Fibroblast of lung (primary cell): ENCODE data around the gene RIMS4.

Experiments used
- EZH2 ChIP-seq: IDR thresholded peaks from 2 replicates; pipeline ENCODE4 v1.5.1; 2012; ENCODE audit warnings: low read length, control low read depth, mild to moderate bottlenecking; ENCODE audit errors: missing control alignments
- TF ChIP-seq, protein P1 (sequence below), 2 donors: IDR thresholded peaks in 1 of 2; conservative IDR thresholded peaks in 1 of 2; 1 replicate in 1 of 2; 2 replicates in 1 of 2; pipeline ENCODE4 v1.5.1; 2011 to 2012; ENCODE audit warnings: low read length in 2 of 2, control low read depth in 1 of 2, inconsistent platforms in 1 of 2, low read depth in 1 of 2, mild to moderate bottlenecking in 1 of 2

- TF ChIP-seq, protein P1, sequence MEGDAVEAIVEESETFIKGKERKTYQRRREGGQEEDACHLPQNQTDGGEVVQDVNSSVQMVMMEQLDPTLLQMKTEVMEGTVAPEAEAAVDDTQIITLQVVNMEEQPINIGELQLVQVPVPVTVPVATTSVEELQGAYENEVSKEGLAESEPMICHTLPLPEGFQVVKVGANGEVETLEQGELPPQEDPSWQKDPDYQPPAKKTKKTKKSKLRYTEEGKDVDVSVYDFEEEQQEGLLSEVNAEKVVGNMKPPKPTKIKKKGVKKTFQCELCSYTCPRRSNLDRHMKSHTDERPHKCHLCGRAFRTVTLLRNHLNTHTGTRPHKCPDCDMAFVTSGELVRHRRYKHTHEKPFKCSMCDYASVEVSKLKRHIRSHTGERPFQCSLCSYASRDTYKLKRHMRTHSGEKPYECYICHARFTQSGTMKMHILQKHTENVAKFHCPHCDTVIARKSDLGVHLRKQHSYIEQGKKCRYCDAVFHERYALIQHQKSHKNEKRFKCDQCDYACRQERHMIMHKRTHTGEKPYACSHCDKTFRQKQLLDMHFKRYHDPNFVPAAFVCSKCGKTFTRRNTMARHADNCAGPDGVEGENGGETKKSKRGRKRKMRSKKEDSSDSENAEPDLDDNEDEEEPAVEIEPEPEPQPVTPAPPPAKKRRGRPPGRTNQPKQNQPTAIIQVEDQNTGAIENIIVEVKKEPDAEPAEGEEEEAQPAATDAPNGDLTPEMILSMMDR (conservative IDR thresholded peaks at IDR 0.05 in 1 of 2, IDR thresholded peaks at IDR 0.05 in 1 of 2; ENCODE audit: low read depth in 1 of 2, low read length in 2 of 2) = no peak
- TF ChIP-seq EZH2 = peak; percentile 23
Observed at GRCh38 chr20:44809380-44810060, 826 bp downstream of the RIMS4 start.
